ELR (cell line): ENCODE data around the gene PAN2.
"Not testable (repeated sequence)": the region's sequence is repeated elsewhere in the genome, so short reads cannot be mapped to it uniquely, and the experiment has no call there.

Experiments used
- DNase-seq: peaks from one replicate; pipeline ENCODE4 v3.0.0-alpha.2; 2015; ENCODE audit warnings: low read depth

Gene PAN2

DNA sequence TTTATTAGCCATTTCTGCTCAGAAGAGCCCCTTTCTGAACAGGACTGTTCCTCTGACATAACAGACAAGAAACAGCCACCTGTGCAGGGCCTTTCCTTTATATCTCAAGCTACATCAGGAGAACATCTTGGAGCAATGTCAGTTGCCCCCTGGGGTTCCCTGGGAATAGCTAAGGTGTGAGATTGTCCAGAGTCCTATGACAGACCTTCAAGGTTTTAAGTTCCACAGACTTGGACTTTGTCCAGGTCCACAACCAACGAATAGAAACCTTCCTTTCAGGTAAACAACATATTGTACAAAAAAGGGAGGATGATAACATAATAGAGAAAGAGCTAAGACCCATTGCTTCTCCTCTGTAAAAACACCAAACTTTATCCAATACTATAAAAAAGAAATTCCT lies 7.8 kb upstream of the PAN2 start:
- DNase-seq: no peak

DNA sequence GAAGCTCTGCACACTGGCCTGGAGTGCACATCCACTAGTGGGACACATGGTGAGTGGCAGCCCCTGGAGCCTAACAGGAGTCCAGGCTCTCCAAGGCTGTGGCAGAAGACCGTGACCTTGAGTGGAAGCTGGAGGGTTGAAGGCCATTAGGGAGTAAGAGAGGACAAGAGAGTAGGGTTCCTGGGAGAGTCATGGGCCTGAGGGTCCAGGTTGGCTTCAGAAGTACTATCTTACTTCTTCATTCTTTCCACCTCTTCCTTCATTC lies 5.3 kb upstream of the PAN2 start:
- no peak for DNase-seq

DNA sequence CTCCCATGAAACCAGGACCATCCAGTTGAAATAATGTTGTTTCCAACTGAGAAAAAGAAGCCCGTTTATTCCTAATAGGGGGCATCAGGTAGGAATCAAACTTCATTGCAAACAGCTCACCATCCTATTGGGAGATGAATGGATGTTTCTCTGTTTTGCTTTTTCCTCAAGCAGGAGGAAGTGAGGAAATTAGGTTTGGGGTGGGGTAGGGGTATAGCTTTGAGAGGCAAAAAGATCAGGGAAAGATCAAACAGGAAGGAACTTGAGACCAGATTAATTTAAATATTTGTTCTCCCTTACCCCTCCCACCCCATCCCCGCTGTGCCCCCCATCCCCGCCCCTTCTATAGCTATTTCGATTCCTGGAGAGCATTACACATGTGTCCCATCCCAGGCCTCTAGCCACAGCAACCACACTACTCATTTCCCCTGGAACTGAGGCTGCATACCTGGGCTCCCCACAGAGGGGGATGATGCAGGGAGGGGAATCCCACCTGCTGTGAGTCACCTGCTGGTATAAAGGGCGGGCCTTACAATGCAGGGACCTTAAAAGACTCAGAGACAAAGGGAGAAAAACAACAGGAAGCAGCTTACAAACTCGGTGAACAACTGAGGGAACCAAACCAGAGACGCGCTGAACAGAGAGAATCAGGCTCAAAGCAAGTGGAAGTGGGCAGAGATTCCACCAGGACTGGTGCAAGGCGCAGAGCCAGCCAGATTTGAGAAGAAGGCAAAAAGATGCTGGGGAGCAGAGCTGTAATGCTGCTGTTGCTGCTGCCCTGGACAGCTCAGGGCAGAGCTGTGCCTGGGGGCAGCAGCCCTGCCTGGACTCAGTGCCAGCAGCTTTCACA lies 4.7 kb upstream of the PAN2 start, which contains the start of gene IL23A:
IL23A (plus strand) TSS at position 577 of the 850 bp plus-strand sequence; CDS start at position 738, 161 bp downstream.
- peak; percentile 66 for DNase-seq

DNA sequence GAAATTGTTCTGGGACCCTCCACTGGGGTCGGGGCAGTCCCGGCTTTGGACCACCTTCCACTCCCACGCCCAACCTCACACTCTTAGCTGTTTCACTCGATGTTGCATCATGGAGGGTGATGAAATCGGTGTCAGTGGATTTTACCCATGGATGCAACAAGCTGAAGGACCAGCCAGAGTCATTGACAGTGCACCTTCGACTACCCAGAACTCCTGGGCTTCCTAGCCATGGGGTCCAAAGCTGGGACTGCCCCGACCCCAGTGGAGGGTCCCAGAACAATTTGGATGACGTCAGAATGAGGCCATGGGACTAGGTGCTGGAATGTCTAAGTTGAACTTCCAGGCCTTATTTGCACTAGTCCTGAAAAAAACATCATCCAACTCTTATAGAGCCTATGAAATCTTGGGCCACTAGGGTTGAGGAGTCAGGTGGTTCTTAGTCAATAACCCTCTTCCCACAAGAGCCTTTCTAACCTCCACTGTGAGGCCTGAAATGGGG lies 4.0 kb upstream of the PAN2 start:
- no peak for DNase-seq

DNA sequence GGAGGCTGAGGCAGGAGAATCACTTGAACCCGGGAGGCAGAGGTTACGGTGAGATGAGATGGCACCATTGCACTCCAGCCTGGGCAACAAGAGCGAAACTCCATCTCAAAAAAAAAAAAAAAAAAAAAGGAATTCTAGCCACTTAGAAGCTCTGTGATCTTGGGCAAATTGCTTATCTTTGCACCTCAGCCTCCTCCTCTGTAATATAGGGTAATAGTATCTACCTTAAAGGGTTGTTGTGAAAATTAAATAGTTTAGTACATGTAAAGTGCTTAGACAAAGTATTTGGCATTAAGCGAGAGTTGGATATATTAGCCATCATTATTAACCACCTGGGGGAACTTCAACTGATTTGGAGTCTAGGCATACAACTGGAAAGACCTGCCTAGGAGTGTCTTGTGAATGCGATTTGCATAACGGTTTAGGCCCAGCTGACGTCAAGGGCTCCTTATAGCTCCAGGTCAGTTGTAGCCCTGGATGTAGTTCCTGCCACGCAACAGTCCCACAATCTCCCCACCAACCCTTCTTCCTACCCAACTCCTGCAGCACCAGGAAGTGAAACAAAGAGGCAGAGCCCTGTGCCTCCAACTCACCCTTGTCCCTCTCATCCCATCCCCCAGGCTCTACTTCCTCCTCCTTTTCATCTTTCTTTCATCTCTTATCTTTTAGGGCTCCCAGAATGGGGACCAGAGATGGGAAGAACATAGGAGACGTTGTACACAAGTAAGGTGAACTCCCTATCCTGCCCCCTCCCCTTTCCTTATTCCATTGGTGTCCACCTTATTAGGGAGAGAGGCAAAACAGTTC lies 2.8 kb upstream of the PAN2 start:
- DNase-seq: no peak

DNA sequence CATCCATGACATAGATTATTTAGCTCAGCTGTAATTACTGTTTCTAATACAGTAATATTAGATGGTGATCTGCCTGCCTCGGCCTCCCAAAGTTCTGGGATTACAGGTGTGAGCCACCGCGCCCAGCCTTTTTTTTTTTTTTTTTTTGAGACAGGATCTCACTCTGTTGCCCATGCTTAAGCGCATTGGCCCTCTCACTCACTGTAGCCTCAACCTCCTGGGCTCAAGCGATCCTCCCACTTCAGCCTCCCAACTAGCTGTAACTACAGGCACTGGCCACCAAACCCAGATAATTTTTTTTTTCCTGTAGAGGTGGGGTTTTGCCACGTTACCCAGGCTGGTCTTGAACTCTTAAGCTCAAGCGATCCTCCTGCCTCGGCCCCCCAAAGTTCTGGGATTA lies 1.7 kb upstream of the PAN2 start:
- not testable (repeated sequence) for DNase-seq

DNA sequence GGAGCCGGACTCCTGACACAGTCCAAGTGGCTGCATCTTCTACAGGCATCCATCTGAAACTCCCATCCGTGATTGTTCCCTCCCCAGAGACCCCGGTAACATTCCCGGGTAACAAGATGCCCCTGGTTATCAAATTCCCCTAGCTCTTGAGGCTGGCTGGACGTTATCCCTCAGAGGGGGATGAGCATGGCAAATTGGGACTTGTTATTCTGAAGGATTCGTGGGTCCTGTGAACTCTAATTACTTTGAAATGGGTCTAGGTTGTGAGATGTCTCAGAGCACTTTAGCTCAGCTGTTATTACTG lies 642 bp upstream of the PAN2 start:
- no peak for DNase-seq

DNA sequence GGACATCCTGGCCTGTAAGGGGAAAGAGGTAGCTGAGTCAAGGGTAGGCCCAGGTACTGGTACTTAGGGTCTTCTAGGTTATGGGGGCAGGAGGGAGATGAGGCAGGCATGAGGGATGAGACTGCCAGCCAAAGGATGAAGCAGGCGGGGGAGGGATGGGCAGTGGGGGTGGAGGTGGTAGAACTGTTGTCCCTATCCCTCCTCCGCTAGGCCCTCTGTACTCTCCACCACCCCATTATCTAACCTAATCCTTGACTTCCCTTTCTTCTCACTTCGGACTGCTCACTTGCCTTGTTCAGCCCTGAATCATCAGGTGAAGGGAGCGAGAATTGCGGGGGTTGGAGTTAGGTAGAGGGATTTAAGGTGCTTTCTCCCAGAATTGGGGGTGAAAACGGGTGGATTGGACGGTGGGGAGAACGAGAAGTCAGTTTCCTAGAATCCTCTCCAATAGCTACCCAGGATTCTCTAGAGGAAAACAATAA lies 562 bp downstream of the PAN2 start:
- no peak for DNase-seq

DNA sequence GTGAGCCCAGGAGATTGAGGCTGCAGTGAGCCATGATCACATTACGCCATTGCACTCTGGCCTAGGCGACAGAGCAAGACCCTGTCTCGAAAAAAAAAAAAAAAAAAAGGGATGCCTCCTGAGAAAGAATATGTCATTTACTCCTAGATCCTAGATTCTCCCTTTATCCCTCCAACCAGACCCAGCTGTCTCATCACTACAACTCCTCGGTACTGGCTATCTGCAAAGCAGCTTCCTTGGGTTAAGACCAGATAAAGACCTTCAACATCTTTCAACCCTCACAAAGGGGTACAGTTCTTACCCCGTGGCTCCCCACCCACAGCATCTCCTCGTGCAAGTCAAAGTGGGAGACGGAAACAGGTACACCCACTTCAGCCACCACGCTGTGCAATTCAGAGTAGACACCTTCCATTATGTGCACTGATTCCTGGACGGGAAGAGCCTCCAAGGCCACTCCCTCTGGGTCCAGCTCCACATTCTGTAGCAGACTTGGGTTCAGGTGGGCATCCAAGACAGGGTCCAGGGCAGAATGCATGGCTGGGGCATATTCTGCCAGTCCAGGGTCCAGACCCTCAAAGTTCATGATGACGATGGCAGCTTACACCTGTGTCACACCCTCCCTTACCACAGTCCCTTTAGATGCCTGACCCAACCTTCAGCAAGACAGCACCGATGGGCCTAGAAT lies 1.1 kb downstream of the PAN2 start:
- no peak for DNase-seq

DNA sequence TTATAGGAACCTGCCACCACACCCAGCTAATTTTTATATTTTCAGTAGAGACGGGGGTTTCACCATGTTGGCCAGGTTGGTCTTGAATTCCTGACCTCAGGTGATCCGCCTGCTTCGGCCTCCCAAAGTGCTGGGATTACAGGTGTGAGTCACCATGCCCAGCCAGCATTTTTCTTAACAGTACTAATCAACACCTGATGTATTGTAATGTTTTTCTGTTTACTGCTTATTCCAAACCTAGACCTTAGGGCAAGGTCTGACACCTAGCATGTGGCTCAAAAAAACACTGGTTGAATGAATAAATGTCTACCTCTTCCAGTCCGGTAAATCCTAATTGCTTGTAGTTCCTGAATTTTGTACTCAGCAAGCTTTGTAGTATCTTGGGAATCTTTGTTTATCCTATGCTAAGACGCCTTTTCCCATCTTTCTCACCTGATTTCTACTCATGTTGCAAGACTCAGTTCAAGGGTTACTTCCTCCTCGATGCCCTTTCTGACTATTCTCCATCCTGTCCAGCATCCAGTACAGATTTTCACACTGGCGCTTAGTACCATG lies 2.8 kb downstream of the PAN2 start:
- DNase-seq: no peak

DNA sequence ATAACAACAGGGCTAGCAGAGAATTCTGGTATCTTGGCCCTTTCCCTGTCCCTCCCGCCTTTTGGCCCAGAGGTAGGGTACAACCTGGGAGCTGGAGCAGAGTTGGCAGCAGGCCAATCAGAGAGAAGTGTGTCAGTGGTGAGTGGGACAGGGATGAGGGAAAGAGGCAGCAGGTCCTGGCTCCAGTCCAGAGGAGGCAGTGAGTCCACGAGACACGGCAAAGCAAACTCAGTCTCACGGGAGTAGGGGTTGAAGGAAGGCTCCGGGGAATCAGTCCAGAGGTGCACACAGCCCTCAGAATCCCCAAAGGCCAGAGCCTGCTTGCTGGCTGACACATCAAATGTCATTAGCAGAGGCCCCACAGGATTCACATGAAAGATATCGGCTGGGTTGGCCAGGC lies 7.3 kb downstream of the PAN2 start:
- no peak for DNase-seq

DNA sequence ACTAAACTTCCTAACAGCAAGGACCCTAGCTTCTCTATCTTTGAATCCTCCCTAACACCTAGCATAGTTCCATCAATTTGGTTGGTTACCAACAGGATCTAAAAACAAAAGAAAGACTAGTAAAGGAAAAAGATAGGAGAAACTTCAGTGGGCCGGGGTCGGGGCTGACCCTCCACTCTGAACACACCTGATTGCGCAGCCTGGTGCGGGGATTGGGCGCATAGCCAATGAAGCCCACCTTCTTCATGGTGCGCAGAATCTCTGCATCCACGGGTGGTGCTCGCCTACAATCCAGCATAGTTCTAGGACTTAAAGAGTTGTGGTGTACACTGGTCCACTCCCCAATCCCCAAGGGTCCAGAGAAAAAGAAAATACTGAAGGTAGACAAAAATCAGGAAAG lies 7.7 kb downstream of the PAN2 start:
- no peak for DNase-seq

DNA sequence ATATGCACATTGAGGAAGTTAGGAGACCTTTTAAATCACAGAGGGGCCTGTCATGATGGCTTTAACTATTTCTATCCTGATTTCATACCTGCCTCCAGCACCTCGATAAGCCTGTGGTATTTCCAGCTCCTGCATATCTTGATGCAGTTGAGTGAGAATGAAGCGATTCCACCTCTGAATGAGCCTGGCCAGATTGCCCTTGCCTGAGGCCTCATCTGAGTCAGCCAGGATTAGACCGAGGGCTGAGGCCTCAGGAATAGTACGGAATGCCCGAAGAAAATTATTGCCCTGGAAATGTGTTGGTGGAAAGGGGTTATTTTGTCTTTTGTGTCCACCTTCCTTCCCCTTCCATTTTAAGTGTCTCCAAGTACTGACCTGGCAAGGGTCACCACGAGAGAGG lies 9.6 kb downstream of the PAN2 start:
- no peak for DNase-seq

DNA sequence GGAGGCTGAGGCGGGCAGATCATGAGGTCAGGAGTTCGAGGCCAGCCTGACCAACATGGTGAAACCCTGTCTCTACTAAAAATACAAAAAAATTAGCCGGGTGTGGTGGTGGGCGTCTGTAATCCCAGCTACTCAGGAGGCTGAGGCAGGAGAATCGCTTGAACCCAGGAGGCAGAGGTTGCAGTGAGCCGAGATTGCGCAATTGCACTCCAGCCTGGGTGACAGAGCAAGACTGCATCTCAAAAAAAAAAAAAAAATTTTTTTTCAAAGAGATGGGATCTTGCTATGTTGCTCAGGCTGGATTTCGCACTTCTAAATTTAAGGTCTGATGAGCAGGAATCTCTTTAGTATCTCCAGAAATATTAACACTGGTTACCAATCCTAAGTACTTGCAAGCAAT lies 12.2 kb downstream of the PAN2 start:
- DNase-seq: not testable (repeated sequence)

DNA sequence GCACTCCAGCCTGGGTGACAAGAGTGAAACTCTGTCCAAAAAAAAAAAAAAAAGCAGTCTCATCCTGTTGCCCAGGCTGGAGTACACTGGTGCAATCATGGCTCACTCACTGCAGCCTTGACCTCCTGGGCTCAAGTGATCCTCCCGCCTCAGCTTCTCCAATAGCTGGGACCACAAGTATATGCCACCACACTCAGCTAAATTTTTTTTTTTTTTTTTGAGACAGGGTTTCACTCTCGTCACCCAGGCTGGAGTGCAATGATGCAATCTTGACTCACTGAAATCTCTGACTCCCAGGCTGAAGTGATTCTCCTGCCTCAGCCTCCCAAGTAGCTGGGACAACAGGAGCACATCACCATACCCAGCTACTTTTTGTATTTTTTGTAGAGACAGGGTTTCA lies 12.8 kb downstream of the PAN2 start:
- peak; percentile 75 for DNase-seq

DNA sequence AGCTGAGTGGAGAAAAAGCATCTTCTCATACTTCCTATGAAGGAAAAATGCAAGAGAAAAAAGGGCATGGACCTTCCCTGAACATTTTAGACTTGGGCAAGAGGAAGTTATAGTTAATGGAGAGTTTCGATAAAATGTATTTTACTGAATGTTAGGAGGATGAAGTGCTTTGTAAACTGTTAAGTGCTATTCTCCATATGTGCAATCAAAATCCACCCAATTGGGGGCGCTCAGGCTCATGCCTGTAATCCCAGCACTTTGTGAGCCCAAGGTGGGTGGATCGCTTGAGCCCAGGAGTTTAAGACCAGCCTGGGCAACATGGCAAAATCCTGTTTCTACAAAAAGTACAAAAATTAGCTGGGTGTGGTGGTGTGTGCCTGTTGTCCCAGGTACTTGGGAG lies 16.1 kb downstream of the PAN2 start:
- DNase-seq: no peak

DNA sequence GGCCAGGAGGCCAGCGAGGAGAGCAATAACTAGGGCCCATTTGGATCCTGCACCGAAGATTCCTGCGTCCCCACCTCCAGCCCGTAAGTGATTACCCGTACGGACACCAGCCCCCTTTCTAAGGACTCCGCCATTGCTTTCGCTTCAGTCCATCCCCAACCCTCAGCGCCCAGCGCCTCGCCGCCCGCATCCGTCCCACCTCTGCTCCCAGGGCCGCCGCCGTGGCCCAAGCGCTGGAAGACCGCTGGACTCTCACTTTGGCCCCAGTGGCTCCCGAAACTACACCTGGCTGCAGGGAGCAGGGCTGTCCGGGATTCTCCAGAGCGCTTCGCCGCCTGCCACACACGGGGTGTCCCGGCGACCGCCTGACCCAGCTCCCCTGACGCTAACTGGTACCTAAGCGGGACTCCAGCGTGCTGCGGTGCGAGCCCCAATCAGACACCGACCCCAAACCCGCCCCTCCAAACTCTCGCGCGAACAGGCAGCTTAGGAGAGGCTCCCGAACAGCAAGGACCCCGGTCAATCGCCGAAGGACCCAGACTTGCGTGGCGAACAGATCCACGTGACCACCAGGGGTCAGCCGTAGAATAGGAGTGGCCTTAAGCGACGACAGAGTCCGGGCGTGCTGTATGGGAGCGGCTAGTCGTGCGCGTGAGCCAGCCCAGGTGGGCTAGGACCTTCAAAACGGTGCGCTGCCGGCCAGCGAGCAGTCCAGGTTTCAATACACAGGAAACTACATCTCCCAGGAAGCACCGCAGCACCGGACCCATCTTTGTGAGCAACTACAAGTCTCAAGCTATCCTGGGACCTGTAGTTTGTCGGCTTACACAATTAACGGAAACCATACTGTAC lies 18.0 kb downstream of the PAN2 start, which contains the start of gene CNPY2:
CNPY2 (minus strand) TSS at position 367 of the 852 bp plus-strand sequence. CDS start 771 bp downstream, outside the sequence.
- DNase-seq: peak; percentile 99

DNA sequence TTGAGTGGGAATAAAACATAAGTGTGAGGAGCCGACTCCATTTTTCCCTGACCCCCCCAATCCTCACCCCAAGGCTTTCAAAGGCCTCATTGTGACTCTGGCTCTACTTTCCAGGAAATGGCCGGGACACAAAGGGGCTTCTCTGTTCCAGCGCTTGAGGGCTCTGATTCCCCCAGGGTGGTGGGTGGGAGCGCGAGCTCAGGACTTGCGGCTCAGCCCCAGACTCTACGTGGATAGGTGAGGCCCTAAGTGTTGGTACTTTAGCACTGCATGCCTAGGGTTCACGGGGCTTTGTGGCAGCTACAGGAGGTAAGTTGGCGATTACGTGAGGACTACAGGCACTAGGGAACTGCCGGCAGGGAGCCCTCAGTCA lies 18.6 kb downstream of the PAN2 start:
- DNase-seq: peak; percentile 33

DNA sequence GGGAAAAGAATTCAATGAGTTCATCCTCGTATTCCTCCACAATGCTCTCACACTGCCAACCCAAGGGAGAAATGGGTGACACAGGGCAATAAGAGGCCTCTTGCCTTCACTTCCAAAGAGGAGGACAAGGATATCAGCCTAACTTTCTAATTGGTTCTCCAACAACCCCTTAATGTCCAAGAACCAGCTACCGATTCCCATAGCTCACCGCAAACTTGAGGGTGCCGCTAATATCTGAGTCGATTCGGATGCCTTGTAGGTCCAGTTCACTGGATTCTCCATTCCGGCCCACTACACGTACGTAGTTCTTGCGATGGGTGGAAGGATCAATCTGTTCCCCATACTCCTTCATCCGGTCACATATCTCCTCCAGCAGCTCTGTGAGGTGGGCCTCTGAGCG lies 22.8 kb downstream of the PAN2 start:
- DNase-seq: no peak

DNA sequence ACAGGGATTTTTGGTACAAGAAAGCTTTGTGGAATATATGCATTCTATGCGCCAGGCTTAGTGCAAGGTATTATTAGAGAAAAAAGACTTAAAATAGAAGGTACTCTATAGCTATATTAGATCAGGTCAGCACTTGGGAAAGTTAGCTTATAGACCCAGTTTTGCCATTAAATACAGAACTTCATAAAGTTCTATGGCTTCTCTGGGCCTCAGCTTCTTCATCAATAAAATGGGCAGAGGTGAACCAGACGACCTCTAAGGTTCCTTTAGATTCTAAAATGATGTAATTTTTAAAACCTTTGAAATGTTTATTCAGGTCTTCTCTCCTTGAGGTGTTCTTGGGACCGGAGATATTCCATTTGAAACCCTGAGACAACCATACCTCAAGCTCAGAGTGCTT lies 25.1 kb downstream of the PAN2 start:
- DNase-seq: no peak

DNA sequence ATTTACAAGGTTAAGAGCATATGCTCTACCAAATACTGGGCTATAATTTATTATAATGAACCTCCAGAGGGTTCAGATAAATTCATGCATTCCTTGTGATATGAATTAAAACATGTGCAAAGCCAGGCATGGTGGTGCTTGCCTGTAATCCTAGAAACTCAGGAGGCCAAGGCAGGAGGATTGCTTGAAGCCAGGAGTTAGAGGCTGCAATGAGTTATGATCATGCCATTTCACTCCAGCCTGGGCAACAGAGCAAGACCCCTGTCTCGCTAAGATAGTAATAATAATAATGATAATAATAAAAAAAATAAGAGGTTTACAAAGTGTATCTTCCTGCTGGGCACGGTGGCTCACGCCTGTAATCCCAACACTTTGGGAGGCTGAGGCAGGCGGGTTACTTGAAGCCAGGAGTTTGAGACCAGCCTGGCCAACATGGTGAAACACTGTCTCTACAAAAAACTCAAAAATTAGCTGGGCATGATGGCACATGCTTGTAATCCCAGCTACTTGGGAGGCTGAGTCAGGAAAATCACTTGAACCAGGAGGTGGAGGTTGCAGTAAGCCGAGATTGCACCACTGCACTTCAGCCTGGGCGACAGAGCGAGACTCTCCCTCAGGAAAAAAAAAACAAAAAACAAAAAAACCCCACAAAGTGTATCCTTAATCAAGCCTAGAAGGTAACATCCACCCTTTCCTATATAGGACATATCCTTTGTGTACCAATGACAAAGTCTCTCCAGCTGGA lies 26.4 kb downstream of the PAN2 start:
- DNase-seq: no peak
